PFSK-1 (cell line): ENCODE results near the gene ANK2.

Experiments
- FOXP2 ChIP-seq: optimal IDR thresholded peaks from 2 replicates; pipeline ENCODE3; 2011; ENCODE audit warnings: borderline replicate concordance, control low read depth, inconsistent platforms; ENCODE audit not compliant: insufficient read depth; ENCODE audit errors: extremely low read length, extremely low read depth
- POLR2AphosphoS5 ChIP-seq: IDR thresholded peaks from 2 replicates; pipeline ENCODE4 v1.6.1; 2012; ENCODE audit warnings: low read depth, mild to moderate bottlenecking, control low read depth, low read length, moderate library complexity
- SIN3A ChIP-seq: IDR thresholded peaks from 2 replicates; pipeline ENCODE4 v1.6.1; 2012; ENCODE audit warnings: mild to moderate bottlenecking, low read length, moderate library complexity, borderline replicate concordance; ENCODE audit not compliant: insufficient read depth
- TAF1 ChIP-seq: IDR thresholded peaks from 2 replicates; pipeline ENCODE4 v1.6.1; 2012; ENCODE audit warnings: low read length, control low read depth, borderline replicate concordance; ENCODE audit not compliant: insufficient read depth
- TF ChIP-seq, protein P1 (sequence below), 2 experiments: IDR thresholded peaks; 2 replicates each; pipeline versions ENCODE4 v1.6.1 to v1.8.0; 2011 to 2012; ENCODE audit warnings: low read depth in 2 of 2, low read length in 2 of 2, control low read depth in 1 of 2, inconsistent platforms in 1 of 2, mild to moderate bottlenecking in 1 of 2, moderate library complexity in 1 of 2; ENCODE audit not compliant: insufficient read depth in 1 of 2

ANK2 gene

DNA sequence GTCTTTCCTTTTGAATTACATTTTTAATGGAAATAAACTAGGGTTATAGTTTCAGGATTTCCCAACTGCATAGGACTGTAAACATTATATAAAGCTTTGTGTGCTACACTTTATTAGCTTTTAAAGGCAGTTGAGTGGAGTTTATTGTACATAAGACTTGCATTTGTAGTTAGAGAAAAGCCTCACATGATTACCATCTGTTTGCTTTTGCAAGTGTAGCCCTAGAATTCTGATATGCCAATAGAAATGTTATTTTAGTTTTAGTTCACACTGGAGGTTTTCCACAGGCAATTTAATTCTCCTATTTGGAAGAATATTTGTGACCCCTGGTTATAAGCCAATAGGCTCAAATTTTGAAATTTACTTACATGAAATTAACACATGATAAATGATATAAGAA, 41.3 kb upstream of the ANK2 start:
- no peak for TF ChIP-seq SIN3A
- TF ChIP-seq, protein P1, sequence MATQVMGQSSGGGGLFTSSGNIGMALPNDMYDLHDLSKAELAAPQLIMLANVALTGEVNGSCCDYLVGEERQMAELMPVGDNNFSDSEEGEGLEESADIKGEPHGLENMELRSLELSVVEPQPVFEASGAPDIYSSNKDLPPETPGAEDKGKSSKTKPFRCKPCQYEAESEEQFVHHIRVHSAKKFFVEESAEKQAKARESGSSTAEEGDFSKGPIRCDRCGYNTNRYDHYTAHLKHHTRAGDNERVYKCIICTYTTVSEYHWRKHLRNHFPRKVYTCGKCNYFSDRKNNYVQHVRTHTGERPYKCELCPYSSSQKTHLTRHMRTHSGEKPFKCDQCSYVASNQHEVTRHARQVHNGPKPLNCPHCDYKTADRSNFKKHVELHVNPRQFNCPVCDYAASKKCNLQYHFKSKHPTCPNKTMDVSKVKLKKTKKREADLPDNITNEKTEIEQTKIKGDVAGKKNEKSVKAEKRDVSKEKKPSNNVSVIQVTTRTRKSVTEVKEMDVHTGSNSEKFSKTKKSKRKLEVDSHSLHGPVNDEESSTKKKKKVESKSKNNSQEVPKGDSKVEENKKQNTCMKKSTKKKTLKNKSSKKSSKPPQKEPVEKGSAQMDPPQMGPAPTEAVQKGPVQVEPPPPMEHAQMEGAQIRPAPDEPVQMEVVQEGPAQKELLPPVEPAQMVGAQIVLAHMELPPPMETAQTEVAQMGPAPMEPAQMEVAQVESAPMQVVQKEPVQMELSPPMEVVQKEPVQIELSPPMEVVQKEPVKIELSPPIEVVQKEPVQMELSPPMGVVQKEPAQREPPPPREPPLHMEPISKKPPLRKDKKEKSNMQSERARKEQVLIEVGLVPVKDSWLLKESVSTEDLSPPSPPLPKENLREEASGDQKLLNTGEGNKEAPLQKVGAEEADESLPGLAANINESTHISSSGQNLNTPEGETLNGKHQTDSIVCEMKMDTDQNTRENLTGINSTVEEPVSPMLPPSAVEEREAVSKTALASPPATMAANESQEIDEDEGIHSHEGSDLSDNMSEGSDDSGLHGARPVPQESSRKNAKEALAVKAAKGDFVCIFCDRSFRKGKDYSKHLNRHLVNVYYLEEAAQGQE (IDR thresholded peaks at IDR 0.05; ENCODE audit: insufficient read depth in 1 of 2, low read depth in 2 of 2, low read length in 2 of 2): no peak

DNA sequence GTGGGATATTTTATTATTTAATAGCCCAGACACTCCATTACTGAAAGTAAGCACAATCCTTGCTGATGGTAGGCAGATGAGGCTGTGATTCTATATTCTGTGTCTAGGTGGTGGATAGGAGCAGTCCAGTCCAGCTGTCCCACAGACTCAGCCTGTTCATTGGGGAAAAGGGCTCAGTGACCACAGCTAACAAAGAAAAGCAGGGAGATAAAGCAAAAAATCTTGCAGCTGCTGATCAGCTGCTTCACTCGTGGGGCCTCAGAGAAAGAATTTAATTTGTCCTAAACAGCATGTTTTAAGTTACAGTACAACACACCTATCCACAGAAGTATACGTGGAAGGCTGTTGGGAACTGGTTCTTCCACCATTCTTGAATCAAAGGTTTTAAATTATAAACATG, 40.7 kb upstream of the ANK2 start:
- no peak for TF ChIP-seq FOXP2
- no peak for TF ChIP-seq SIN3A
- no peak for TF ChIP-seq POLR2AphosphoS5
- TF ChIP-seq, protein P1 (IDR thresholded peaks at IDR 0.05; ENCODE audit: insufficient read depth in 1 of 2, low read depth in 2 of 2, low read length in 2 of 2): no peak
- TF ChIP-seq TAF1: no peak

DNA sequence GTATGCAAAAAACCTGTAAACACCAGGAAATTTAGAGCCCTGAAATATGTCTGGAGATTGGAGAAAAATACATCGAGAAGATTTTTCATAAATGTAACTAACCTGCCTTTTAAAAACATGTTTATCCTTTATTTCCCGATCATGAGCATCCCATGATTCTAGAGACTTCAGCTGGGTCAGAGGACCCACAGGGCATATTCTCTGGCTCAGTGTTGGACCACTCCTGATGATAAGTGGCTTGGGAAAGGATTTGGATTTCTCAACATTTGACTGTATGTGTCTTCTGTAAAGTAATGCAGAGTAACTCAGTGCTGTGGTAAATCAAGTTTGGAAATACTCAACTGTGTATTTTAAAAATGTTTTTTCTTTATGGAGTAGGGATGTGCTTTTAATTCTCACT, 40.0 kb upstream of the ANK2 start:
- TF ChIP-seq TAF1 (no peak), SIN3A (no peak), FOXP2 (no peak), POLR2AphosphoS5 (no peak)
- TF ChIP-seq, protein P1 (IDR thresholded peaks at IDR 0.05; ENCODE audit: insufficient read depth in 1 of 2, low read depth in 2 of 2, low read length in 2 of 2): no peak

DNA sequence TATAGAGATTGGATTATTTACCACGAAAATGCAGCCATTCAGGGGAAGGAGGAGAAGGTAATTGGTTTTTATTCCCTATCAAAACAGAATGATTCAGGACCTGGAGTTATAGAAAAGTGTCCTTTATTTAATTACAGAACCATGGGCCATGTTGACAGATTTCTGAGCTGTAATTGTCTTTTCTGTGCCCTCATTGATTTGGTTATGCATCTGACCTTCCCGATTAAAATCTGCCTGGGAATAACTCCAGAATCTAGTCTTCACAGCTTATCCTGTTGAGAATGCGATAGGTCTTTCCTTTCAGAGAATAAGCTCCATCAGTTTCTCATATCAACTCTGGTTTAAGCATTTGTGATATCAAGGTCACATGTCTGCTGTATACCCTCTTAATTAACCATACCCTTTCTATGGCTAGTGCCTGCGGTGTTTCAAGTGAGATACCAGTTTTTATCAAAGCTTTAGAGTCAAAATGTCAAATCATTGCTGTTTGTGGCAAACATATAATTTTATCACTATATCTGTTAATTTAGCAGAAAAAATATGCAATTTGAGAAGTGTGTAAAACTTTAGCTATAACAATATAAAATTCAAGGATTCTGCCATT, 37.2 kb upstream of the ANK2 start:
- no peak for TF ChIP-seq SIN3A
- no peak for TF ChIP-seq FOXP2
- TF ChIP-seq POLR2AphosphoS5: no peak
- no peak for TF ChIP-seq TAF1

DNA sequence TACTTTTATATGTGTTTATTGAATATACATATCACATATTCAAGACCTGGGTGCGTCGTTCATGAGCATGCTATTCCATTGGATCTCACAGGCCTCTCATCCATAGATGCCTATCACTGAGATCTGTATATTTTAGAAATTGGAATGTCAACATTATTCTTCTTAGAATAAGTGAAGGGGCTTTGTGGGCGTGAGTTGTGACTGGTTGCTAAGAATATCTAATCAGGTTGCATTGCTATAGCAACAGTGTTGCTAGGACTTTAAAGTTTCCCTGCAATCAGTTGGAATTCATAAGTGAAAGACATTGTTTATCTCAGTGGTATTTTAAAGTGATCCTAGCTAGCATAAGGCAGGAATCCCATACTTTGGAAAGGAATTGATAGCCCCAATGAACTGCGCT, 36.7 kb upstream of the ANK2 start:
- no peak for TF ChIP-seq SIN3A

DNA sequence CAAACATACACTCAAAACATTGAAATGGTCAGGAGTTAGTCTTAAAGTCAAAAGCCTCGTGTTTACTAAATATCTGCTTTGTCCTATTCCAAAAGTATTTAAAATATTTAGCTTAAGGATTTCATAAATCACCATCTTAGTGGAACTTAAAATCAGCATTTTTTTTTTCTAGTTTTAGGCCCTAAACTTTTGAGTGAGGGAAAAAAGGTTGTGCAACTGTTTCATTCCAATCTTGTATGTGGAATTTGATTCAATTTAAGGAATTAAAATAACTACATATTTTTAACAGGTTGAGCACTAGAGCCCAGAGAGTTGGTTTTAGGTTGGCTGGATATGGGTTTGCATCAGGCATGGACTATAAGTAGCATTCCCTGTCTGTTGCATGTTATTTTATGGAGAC, 35.7 kb upstream of the ANK2 start:
- TF ChIP-seq TAF1 (no peak), POLR2AphosphoS5 (no peak), FOXP2 (no peak)
- TF ChIP-seq, protein P1 (IDR thresholded peaks at IDR 0.05; ENCODE audit: insufficient read depth in 1 of 2, low read depth in 2 of 2, low read length in 2 of 2): no peak
